ENCODE results near the gene CYB561.

CYB561 gene

DNA sequence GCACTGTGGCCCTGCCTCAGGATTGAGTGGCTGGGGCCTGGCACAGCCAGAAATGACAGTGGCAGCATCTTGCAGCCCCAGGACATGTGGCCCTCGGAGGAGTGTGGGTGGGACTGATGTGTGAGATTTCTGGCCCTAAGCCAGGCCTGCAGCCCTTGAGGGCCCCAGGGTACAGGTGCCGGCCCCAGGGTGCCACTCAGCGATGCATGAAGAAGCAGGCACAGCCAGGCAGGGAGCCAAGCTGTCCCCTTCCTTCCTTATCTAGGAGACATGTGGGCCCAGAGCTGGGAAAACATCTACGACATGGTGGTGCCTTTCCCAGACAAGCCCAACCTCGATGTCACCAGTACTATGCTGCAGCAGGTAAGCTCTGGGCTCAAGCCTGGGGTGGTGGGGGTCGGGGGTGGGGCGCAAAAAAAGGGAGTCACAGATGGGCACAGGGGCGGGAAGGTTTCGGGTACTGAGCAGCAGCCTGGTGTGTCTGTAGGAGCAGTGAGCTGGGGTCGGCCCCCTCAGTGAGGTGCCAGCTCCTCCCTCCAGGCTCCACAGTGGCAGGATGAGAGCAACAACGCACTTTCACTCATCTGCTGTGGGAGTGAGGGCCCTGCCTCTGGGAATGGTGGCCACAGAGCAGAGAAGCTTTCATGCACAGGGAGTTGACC, 34.9 kb upstream of the CYB561 start:
- TF ChIP-seq TAF1 (IDR thresholded peaks at IDR 0.05; ENCODE audit: low read depth, low read length) (no peak), PAX5 (IDR thresholded peaks at IDR 0.05; ENCODE audit: insufficient read depth, low read length, severe bottlenecking) (no peak), POU2F2 (IDR thresholded peaks at IDR 0.05; ENCODE audit: low read depth, low read length) (no peak), SPI1 (IDR thresholded peaks at IDR 0.05; ENCODE audit: low read depth, low read length) (no peak), POLR2AphosphoS5 (IDR thresholded peaks at IDR 0.05; ENCODE audit: low read depth, low read length) (no peak), POLR2A (IDR thresholded peaks at IDR 0.05; ENCODE audit: low read depth, low read length) (no peak)
- FAIRE-seq (no peak), DNase-seq (ENCODE audit: insufficient read length, low spot score) (no peak)

- FAIRE-seq, result no peak
Measured at GRCh38 chr17:63480192-63480784, 34.2 kb upstream of the CYB561 start.

GRCh38 chr17:63479495-63480184, 33.5 kb upstream of the CYB561 start:
- FAIRE-seq (no peak), DNase-seq (ENCODE audit: insufficient read length, low spot score) (no peak)
- TF ChIP-seq POU2F2 (IDR thresholded peaks at IDR 0.05; ENCODE audit: low read depth, low read length) (no peak), SPI1 (IDR thresholded peaks at IDR 0.05; ENCODE audit: low read depth, low read length) (no peak), PAX5 (IDR thresholded peaks at IDR 0.05; ENCODE audit: insufficient read depth, low read length, severe bottlenecking) (no peak), TAF1 (IDR thresholded peaks at IDR 0.05; ENCODE audit: low read depth, low read length) (no peak), POLR2A (IDR thresholded peaks at IDR 0.05; ENCODE audit: low read depth, low read length) (no peak), POLR2AphosphoS5 (IDR thresholded peaks at IDR 0.05; ENCODE audit: low read depth, low read length) (no peak)

More at GRCh38 chr17:63480192-63480784, 34.2 kb upstream of the CYB561 start:
- DNase-seq (ENCODE audit: insufficient read length, low spot score), result no peak
- TF ChIP-seq SPI1 (IDR thresholded peaks at IDR 0.05; ENCODE audit: low read depth, low read length), result no peak

DNA sequence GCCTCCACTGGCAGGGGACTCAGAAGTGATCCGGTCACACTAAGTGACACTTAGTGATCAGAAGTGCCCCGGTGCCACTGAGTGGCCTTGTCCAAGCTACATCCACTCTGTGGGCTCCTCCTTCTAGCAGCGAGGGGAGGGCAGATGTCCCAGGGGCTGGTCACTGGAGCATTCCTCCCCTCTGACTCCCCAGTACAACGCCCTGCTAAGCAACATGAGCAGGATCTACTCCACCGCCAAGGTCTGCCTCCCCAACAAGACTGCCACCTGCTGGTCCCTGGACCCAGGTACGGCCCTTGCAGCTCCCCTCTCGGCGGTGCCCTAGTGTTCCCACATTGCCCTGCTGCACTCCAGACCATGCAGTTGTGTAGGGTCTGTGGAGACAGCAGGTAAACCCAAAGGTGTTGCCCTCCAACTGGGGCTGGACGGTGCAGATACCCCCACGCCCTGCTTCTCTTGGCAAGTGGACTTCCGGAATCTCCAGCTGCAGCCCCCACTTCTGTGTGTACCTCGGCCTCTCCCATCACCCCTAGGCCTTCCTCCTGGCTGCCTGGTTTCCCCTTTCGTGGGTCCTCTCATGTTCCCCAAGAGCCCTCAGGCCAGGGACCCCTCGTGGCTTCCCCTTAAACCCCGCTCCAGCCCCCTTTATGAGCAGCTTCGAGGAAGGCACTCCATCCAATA, 32.8 kb upstream of the CYB561 start:
- FAIRE-seq (peak; percentile 91), DNase-seq (ENCODE audit: insufficient read length, low spot score) (peak; percentile 95)
- no peak for TF ChIP-seq PAX5 (IDR thresholded peaks at IDR 0.05; ENCODE audit: insufficient read depth, low read length, severe bottlenecking)
- TF ChIP-seq POU2F2 (IDR thresholded peaks at IDR 0.05; ENCODE audit: low read depth, low read length), result no peak
- TF ChIP-seq POLR2A (IDR thresholded peaks at IDR 0.05; ENCODE audit: low read depth, low read length), result no peak

GRCh38 chr17:63477480-63478440, 31.7 kb upstream of the CYB561 start:
- DNase-seq (ENCODE audit: insufficient read length, low spot score) (no peak), FAIRE-seq (no peak)
- no peak for TF ChIP-seq POLR2A (IDR thresholded peaks at IDR 0.05; ENCODE audit: low read depth, low read length)
- no peak for TF ChIP-seq POU2F2 (IDR thresholded peaks at IDR 0.05; ENCODE audit: low read depth, low read length)
- TF ChIP-seq SPI1 (IDR thresholded peaks at IDR 0.05; ENCODE audit: low read depth, low read length), result no peak
- TF ChIP-seq POLR2AphosphoS5 (IDR thresholded peaks at IDR 0.05; ENCODE audit: low read depth, low read length), result no peak
- no peak for TF ChIP-seq TAF1 (IDR thresholded peaks at IDR 0.05; ENCODE audit: low read depth, low read length)
- TF ChIP-seq PAX5 (IDR thresholded peaks at IDR 0.05; ENCODE audit: insufficient read depth, low read length, severe bottlenecking), result no peak

GRCh38 chr17:63476854-63477479, 30.9 kb upstream of the CYB561 start, which contains the start of gene ACE:
Gene ACE (plus strand): TSS chr17:63477061. CDS start chr17:63477095, 34 bp downstream.
- TF ChIP-seq POU2F2 (IDR thresholded peaks at IDR 0.05; ENCODE audit: low read depth, low read length) (no peak), SPI1 (IDR thresholded peaks at IDR 0.05; ENCODE audit: low read depth, low read length) (no peak), POLR2AphosphoS5 (IDR thresholded peaks at IDR 0.05; ENCODE audit: low read depth, low read length) (no peak), TAF1 (IDR thresholded peaks at IDR 0.05; ENCODE audit: low read depth, low read length) (no peak), PAX5 (IDR thresholded peaks at IDR 0.05; ENCODE audit: insufficient read depth, low read length, severe bottlenecking) (no peak)
- DNase-seq (ENCODE audit: insufficient read length, low spot score) (peak; percentile 70), FAIRE-seq (peak; percentile 88)

- TF ChIP-seq TAF1 (IDR thresholded peaks at IDR 0.05; ENCODE audit: low read depth, low read length) (no peak), POLR2A (IDR thresholded peaks at IDR 0.05; ENCODE audit: low read depth, low read length) (no peak), SPI1 (IDR thresholded peaks at IDR 0.05; ENCODE audit: low read depth, low read length) (no peak), POLR2AphosphoS5 (IDR thresholded peaks at IDR 0.05; ENCODE audit: low read depth, low read length) (no peak), POU2F2 (IDR thresholded peaks at IDR 0.05; ENCODE audit: low read depth, low read length) (no peak), PAX5 (IDR thresholded peaks at IDR 0.05; ENCODE audit: insufficient read depth, low read length, severe bottlenecking) (no peak)
- no peak for DNase-seq (ENCODE audit: insufficient read length, low spot score)
- no peak for FAIRE-seq
Measured at GRCh38 chr17:63476459-63476853, 30.4 kb upstream of the CYB561 start.
